H1 (cell line): ENCODE measurements around the gene PI4KA. TPM values are rescaled to one million over a fixed set of nuclear protein-coding genes. Genes with fewer than 3 reads are reported as not detected.

Experiments
- ASH2L ChIP-seq: fragments of 200-600, 300-600 bp; sonication (generic); IDR thresholded peaks from one replicate; pipeline ENCODE4 v1.7.1; 2017; ENCODE audit warnings: low read length
- CHD7 ChIP-seq: fragments of 300-600 bp; sonication (generic); IDR thresholded peaks from 2 replicates; pipeline ENCODE4 v1.7.1; 2012; ENCODE audit warnings: low read length, moderate library complexity, mild to moderate bottlenecking, inconsistent platforms; ENCODE audit not compliant: insufficient replicate concordance
- CREB1 ChIP-seq: IDR thresholded peaks from 2 replicates; pipeline ENCODE4 v1.6.1; 2012; ENCODE audit warnings: inconsistent platforms
- EZH2 ChIP-seq: fragments of 200-600 bp; sonication (generic); IDR thresholded peaks from 2 replicates; pipeline ENCODE4 v1.7.1; 2012; ENCODE audit warnings: low read depth, mild to moderate bottlenecking, moderate library complexity, low read length, inconsistent platforms; ENCODE audit not compliant: severe bottlenecking
- JUN ChIP-seq: IDR thresholded peaks from 2 replicates; pipeline ENCODE4 v1.6.1; 2011; ENCODE audit warnings: low read depth, mild to moderate bottlenecking, improper control_type of control experiment, low read length
- KDM1A ChIP-seq: fragments of 200-600, 300-600 bp; sonication (generic); IDR thresholded peaks from 2 replicates; pipeline ENCODE4 v1.7.1; 2016; ENCODE audit warnings: mild to moderate bottlenecking, low read length, borderline replicate concordance
- TEAD4 ChIP-seq: IDR thresholded peaks from 2 replicates; pipeline ENCODE4 v1.6.1; 2012; ENCODE audit warnings: low read depth, low read length, inconsistent platforms, mixed read lengths
- polyA plus RNA-seq, 7 experiments: library from polyadenylated mRNA; depleted of rRNA in 3 of 7; stranded (reverse) in 5 of 7; unstranded in 2 of 7; fragments of >200 nt in 5 of 7; fragments of 200-250 nt in 2 of 7; gene quantifications; 1 replicate in 5 of 7; 2 replicates in 1 of 7; 4 replicates in 1 of 7; pipeline versions ENCODE4 v1.2.1 to v1.2.3, GENCODE V29; 2011 to 2013; ENCODE audit warnings: missing spikeins in 2 of 7, mixed read lengths in 2 of 7
- total RNA-seq: library from RNA; stranded (reverse); fragmentation: NEBNext Ultra II Directional; extraction: Animal tissue kit (Norgen Biotek cat#: 25700); gene quantifications from 2 replicates; pipeline ENCODE4 v1.2.1, GENCODE V29; 2021

Gene PI4KA
- total and polyA plus RNA-seq, 2 of the 8 experiments (the other 6 are each of a cell fraction or from before 2014, with no cell fraction given), result 22.5 to 37.7 TPM

- TF ChIP-seq JUN (no peak), CHD7 (no peak), ASH2L (no peak), EZH2 (no peak), KDM1A (no peak), CREB1 (no peak), TEAD4 (no peak)
Measured at GRCh38 chr22:20663941-20664593, 194.5 kb downstream of the PI4KA start (continued).
